ENCODE data around the gene TRIB2.

TRIB2 gene

DNA sequence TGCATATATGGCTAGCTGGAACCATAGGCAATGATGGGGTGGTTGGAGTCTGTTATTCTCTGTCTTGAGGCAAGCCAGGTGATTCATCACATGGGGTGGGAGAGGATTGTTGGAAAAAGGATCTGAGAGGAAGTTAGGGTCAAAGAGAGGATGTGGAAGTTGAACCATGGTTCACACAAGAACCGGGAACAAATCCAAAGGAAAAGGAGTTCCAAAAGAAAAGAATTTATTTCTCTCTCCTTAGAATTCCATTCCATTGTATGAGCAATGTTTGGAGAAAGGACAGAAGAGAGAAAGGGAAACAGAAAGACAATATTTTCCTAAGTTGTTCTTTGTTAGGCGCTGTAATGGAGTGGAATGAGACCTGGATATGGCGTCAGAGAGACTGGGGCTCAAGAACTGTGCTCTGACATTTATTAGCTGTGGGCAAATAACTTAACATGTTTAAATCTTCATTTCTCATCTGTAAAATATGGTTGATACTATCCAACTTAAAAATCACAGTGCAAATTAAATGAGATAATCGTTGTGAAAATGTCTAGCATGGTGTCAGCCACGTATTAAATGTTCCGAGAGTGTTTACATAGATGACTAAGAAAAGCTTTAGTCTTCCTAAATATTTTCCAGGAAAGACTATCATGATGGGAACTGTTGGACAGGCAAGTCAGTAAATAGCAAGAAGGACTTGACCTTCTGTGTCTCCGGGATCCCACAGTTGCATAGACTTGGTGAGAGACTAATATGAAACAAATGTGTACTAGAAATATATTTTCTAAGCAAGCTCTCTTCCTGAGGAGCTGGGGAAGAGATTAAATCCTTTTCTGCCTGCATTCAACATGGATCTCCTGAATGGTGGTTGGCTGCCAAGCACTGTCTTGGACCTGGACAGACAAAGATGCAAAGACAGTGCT, 71.4 kb downstream of the TRIB2 start:
- DNase-seq = no peak

DNA sequence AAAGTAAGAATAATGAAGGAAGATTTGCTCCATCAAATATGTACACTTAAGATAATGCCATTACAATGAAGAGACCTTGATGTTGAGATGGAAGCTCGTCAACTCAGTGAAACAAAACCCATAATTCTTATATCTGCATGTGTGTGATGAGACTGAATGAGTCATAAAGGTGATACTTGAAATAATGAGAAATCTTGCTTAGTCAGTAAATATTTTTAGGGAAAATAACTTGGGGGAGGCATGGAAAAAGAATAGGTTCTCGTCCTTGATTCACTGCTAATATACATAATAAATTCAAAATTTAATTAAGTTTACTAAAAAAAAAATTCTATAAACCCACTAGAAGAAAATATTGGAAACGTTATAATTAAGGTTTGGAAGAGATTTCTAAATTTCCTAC, 75.2 kb downstream of the TRIB2 start:
- no peak for DNase-seq

Measured in cortex of kidney (tissue), 1 donor.